KMS-11 (cell line): ENCODE results near the gene ENG.

Experiments
- H2AFZ ChIP-seq: fragments of 200-600 bp; sonication (generic); 2 replicates; pipeline ENCODE4 v1.6.1; 2016; ENCODE audit warnings: antibody characterized with exemption, mixed run types, low read depth
- H3K27ac ChIP-seq: fragments of 200-600 bp; sonication (generic); 2 replicates; pipeline ENCODE4 v1.6.1; 2016; ENCODE audit warnings: mild to moderate bottlenecking, mixed run types
- H3K27me3 ChIP-seq: fragments of 200-600 bp; sonication (generic); 2 replicates; pipeline ENCODE4 v1.6.1; 2017; ENCODE audit warnings: mild to moderate bottlenecking, low read depth, mixed run types, moderate library complexity; ENCODE audit not compliant: insufficient read depth
- H3K36me3 ChIP-seq: fragments of 200-600 bp; sonication (generic); 2 replicates; pipeline ENCODE4 v1.6.1; 2017; ENCODE audit warnings: mild to moderate bottlenecking, mixed run types; ENCODE audit not compliant: insufficient read depth
- H3K4me1 ChIP-seq: fragments of 200-600 bp; sonication (generic); 2 replicates; pipeline ENCODE4 v1.6.1; 2016; ENCODE audit warnings: mild to moderate bottlenecking, low read depth, mixed run types; ENCODE audit not compliant: poor library complexity, severe bottlenecking
- H3K4me2 ChIP-seq: fragments of 200-600 bp; sonication (generic); 2 replicates; pipeline ENCODE4 v1.7.0; 2016; ENCODE audit warnings: mild to moderate bottlenecking, mixed run types
- H3K4me3 ChIP-seq: fragments of 200-600 bp; sonication (generic); IDR thresholded peaks from 2 replicates; pipeline ENCODE4 v1.6.1; 2017; ENCODE audit warnings: low read depth, low read length, mixed read lengths; ENCODE audit not compliant: insufficient read depth
- H3K79me2 ChIP-seq: fragments of 200-600 bp; sonication (generic); 2 replicates; pipeline ENCODE4 v1.6.1; 2016; ENCODE audit warnings: low read depth, mixed run types; ENCODE audit not compliant: insufficient read depth
- H3K9ac ChIP-seq: fragments of 200-600 bp; sonication (generic); 2 replicates; pipeline ENCODE4 v1.6.1; 2016; ENCODE audit warnings: mild to moderate bottlenecking, mixed run types
- H4K20me1 ChIP-seq: fragments of 200-600 bp; sonication (generic); 2 replicates; pipeline ENCODE4 v1.6.1; 2016; ENCODE audit warnings: mild to moderate bottlenecking, mixed run types; ENCODE audit not compliant: insufficient read depth
- TF ChIP-seq, protein P1 (sequence below): fragments of 200-600 bp; sonication (generic); conservative IDR thresholded peaks from 2 replicates; pipeline ENCODE4 v1.6.1; 2017; ENCODE audit warnings: low read depth, mild to moderate bottlenecking, antibody characterized with exemption, low read length, moderate library complexity, mixed read lengths

Gene ENG

DNA sequence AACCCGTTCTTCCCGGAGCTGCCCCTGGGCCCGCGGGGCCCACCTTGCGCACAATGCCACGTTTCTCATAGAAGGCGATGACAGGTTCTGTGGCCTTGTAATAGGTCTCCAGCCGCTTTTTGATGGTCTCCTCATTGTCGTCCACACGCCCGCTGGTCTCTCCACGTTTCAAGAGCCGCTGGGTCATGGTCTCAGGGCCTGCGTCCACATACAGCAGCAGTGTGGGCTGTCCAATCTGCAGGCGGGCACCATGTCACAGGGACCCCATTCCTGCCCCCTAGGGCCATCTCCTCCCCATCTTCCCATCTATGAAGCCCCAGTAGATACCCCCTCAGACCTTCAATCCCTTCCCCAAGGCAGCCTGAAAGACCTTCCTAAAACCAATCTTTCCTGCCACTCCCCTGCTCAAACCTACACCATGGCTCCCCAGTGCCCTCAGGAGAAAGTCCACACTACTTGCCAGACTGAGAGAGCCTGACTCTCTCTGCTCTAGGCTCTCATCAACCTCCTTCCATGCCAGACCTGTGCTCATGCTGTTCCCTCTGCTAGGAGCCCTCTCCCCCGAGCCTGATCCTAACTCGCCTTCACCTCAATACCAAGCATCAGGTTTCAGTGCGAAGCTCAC is 13.9 kb upstream of the ENG start:
- Histone ChIP-seq H3K4me2 (no peak overlapping the region), H3K27ac (no peak overlapping the region), H2AFZ (no peak overlapping the region), H4K20me1 (no peaks in the 10 kb centered on the region), H3K36me3 (no peaks in the 10 kb centered on the region), H3K4me1 (no peaks in the 10 kb centered on the region), H3K4me3 (no peak overlapping the region), H3K79me2 (no peaks in the 10 kb centered on the region), H3K27me3 (no peaks in the 10 kb centered on the region), H3K9ac (no peak overlapping the region)
- TF ChIP-seq, protein P1, sequence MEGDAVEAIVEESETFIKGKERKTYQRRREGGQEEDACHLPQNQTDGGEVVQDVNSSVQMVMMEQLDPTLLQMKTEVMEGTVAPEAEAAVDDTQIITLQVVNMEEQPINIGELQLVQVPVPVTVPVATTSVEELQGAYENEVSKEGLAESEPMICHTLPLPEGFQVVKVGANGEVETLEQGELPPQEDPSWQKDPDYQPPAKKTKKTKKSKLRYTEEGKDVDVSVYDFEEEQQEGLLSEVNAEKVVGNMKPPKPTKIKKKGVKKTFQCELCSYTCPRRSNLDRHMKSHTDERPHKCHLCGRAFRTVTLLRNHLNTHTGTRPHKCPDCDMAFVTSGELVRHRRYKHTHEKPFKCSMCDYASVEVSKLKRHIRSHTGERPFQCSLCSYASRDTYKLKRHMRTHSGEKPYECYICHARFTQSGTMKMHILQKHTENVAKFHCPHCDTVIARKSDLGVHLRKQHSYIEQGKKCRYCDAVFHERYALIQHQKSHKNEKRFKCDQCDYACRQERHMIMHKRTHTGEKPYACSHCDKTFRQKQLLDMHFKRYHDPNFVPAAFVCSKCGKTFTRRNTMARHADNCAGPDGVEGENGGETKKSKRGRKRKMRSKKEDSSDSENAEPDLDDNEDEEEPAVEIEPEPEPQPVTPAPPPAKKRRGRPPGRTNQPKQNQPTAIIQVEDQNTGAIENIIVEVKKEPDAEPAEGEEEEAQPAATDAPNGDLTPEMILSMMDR = no peak

DNA sequence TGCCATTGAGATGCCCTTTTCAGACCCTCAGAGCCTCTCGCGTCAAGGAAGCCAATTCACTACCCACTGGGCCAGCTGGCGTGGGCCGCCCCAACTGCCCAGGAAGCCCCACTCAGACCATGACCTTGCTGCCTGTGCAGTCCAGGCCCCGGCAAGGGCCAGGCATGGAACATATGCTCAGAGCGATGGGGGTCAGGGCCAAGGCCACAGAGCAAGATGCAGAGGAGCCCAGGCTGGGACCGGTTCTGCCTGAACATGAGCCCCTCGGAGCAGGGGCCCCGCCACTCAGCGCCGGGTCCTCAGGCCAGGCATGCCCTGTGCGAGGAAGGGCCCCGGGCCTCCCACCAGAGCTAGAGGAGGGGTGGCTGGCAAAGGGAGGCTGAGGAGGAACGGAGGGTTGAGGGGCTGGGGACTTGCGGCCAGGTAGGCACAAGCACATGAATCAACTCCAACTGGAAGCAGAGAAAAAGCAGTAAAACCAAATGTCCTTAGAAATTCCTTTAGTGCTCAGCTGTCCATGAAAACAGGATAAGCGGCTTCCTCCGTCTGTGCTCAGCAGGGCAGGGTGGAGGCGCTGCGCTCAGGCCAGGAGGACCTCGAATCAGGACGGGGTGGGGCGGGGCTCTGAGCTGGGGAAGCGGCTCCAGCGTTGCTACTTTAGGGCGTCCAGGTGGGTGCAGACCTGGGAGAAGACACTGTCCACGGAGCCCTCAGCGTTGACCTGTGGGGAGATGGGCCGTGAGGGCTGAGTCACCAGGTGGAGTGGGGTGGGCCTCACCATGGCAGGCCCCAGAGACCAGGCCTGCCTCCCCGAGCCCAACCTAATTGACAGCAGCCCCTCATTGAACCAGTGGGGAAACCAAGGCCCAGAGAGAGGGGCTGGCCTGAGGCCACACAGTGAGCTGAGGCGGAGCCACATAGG is 13.2 kb upstream of the ENG start:
- Histone ChIP-seq H3K27me3 (no peaks in the 10 kb centered on the region), H3K27ac (no peak overlapping the region), H3K79me2 (no peaks in the 10 kb centered on the region), H2AFZ (no peak overlapping the region), H3K4me3 (no peak overlapping the region), H4K20me1 (no peaks in the 10 kb centered on the region), H3K36me3 (no peaks in the 10 kb centered on the region), H3K4me2 (no peak overlapping the region), H3K4me1 (no peaks in the 10 kb centered on the region), H3K9ac (no peak overlapping the region)
- TF ChIP-seq, protein P1 = no peak

DNA sequence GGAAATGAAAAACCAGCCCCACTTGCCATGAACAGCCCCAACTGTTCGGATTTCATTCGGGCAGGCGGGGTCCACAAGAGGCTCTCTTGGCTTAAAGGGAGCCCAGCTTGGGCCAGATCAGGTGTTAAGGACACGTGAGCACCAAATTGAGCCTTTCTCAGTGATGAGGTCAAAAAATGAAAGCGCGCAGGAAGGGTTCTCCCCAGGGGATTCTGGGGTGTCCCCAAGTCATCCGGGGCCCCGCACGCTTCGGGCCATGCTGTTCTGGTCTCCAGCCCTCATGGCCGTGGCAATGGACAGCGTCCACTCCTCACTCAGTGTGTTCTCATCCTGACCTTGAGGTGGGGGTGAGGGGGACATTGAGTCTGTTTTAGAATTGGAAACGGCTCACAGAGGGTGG is 12.1 kb upstream of the ENG start:
- Histone ChIP-seq H3K4me2 (no peak overlapping the region), H2AFZ (no peak overlapping the region)

DNA sequence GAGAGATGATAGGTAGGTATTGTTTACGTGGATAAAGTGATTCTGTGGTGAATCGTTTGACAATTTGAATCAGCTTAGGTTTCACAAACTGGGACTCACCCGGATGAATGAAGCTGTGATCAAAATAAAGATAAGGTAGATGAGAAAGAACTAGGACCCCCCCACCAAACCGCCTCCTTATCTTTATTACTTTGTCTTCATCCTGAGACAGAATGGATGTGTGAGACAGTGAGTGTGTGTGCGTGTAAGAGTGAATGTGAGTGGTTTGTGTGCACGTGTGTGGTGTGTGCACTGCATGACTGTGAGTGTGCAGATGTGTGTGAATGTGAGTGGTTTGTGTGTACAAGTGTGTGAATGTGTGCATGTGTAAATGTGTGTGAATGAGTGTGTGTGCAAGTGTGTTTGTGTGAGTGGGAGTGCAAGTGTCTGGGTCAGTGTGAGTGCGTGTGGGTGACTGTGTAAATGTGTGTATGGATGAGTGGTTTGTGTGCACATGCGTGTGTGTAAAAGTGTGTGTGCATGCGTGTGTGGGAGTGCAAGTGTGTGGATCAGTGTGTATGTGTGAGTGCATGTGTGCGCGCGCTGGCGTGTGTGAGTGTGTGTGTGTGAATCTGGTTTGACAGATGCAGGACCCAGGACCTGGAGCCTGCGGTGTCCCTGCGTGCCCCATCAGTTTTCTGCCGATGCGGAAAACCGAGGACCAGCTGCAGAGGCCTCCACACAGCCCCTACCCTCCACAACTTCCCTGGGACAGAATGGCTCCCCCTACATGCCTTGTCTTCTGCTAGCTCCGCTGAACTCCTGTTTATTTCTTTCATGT is 11.4 kb upstream of the ENG start:
- TF ChIP-seq, protein P1 = no peak
- Histone ChIP-seq H3K4me3 (no peak overlapping the region), H3K79me2 (no peaks in the 10 kb centered on the region), H3K36me3 (no peaks in the 10 kb centered on the region), H3K4me2 (no peak overlapping the region), H3K4me1 (no peaks in the 10 kb centered on the region), H3K27me3 (no peaks in the 10 kb centered on the region), H3K27ac (no peak overlapping the region), H4K20me1 (no peaks in the 10 kb centered on the region), H3K9ac (no peak overlapping the region), H2AFZ (no peak overlapping the region)

More for the DNA sequence above, 12.1 kb upstream of the ENG start:
- Histone ChIP-seq H3K79me2 (no peaks in the 10 kb centered on the region), H3K27ac (no peak overlapping the region), H3K36me3 (no peaks in the 10 kb centered on the region), H3K27me3 (no peaks in the 10 kb centered on the region), H3K4me1 (no peaks in the 10 kb centered on the region), H3K4me3 (no peak overlapping the region), H3K9ac (no peak overlapping the region), H4K20me1 (no peaks in the 10 kb centered on the region)
- TF ChIP-seq, protein P1 = no peak
